Neural progenitor cell (in vitro differentiated cells): ENCODE results near the gene ARV1.

Experiments used
- CTCF ChIP-seq: fragments of 200-600 bp; sonication (generic); IDR thresholded peaks from 2 replicates; pipeline ENCODE4 v1.5.1; 2017; ENCODE audit warnings: antibody characterized with exemption, mild to moderate bottlenecking
- EZH2 ChIP-seq: fragments of 200-600 bp; sonication (generic); IDR thresholded peaks from 2 replicates; pipeline ENCODE4 v1.6.1; 2017; ENCODE audit warnings: antibody characterized with exemption, mild to moderate bottlenecking, moderate library complexity
- EZH2phosphoT487 ChIP-seq: fragments of 200-600 bp; sonication (generic); IDR thresholded peaks from 2 replicates; pipeline ENCODE4 v1.6.1; 2017; ENCODE audit warnings: antibody characterized with exemption

GRCh38 chr1:230958370-230958769, 20.5 kb upstream of the ARV1 start:
- TF ChIP-seq CTCF (no peak), EZH2 (no peak), EZH2phosphoT487 (no peak)
